K562 (cell line): Measurements from ENCODE around the gene LRRC4B. TPM values are rescaled to one million over a fixed set of nuclear protein-coding genes. Genes with fewer than 3 reads are reported as not detected.

ENCODE experiments used
- ATAC-seq: fragments of 200-7000 bp; cut with Tn5 transposase; 3 replicates; pipeline ENCODE4 v1.9.1; 2020; ENCODE audit warnings: moderate library complexity
- BruUV-seq: library from RNA; stranded (reverse); fragments of 400-500 nt; replicated peaks from 2 replicates; lab custom pipeline; 2021; lab: Mats Ljungman, UMichigan
- CTCF ChIA-PET: fragments of 300-600 bp; formaldehyde crosslinking; extraction: SDS; loops from one replicate; lab custom pipeline; 2021; ENCODE audit warnings: low intra/inter-chr PET ratio; lab: Yijun Ruan, JAX
- POLR2A ChIA-PET: fragments of 300-600, 350-650 bp; sonication (Branson Sonifier 250); formaldehyde crosslinking; extraction: SDS; loops from one replicate; lab custom pipeline; 2021; ENCODE audit warnings: antibody characterized with exemption, inconsistent platforms; lab: Yijun Ruan, JAX
- DNase-seq, 4 experiments: peaks; one replicate each; pipeline versions ENCODE4 v3.0.0 to v3.0.0-alpha.2; 2011 to 2018; ENCODE audit warnings: low spot score in 3 of 4, mixed read lengths in 3 of 4; ENCODE audit errors: extremely low read depth in 1 of 4
- FAIRE-seq: peaks from 2 replicates; lab custom pipeline; 2011; peaks lifted over from hg19 to GRCh38; lab: Jason Lieb, UNC
- H2AFZ ChIP-seq: 2 replicates; pipeline ENCODE4 v1.6.0; 2011; ENCODE audit warnings: low read depth, low read length, control low read depth, inconsistent platforms
- H3K27ac ChIP-seq: fragments of 200-600 bp; 3 replicates; pipeline ENCODE4 v1.8.0; 2011; ENCODE audit warnings: low read depth, mild to moderate bottlenecking, control low read depth, inconsistent platforms, low read length, moderate library complexity, mixed read lengths; ENCODE audit errors: extremely low read depth
- H3K27me3 ChIP-seq, 2 experiments: fragments of 300-600 bp in 1 of 2; 2 replicates in 1 of 2; 3 replicates in 1 of 2; pipeline versions ENCODE4 v1.6.0 to v1.8.0; 2011; ENCODE audit warnings: inconsistent platforms in 2 of 2, low read length in 2 of 2, mild to moderate bottlenecking in 1 of 2, mixed read lengths in 1 of 2, moderate library complexity in 1 of 2; ENCODE audit not compliant: control insufficient read depth in 2 of 2, insufficient read depth in 2 of 2
- H3K36me3 ChIP-seq: fragments of 300-600 bp; 3 replicates; pipeline ENCODE4 v1.8.0; 2011; ENCODE audit warnings: mild to moderate bottlenecking, low read length, inconsistent platforms; ENCODE audit not compliant: control insufficient read depth, insufficient read depth
- H3K4me1 ChIP-seq, 2 experiments: fragments of 200-600 bp in 1 of 2; replicated peaks in 1 of 2; 2 replicates in 1 of 2; 3 replicates in 1 of 2; pipeline versions ENCODE4 v1.5.1 to v1.8.0; 2011; ENCODE audit warnings: inconsistent platforms in 2 of 2, low read length in 2 of 2, mild to moderate bottlenecking in 1 of 2, mixed read lengths in 1 of 2, moderate library complexity in 1 of 2; ENCODE audit not compliant: control insufficient read depth in 2 of 2, insufficient read depth in 2 of 2
- H3K4me2 ChIP-seq: 2 replicates; pipeline ENCODE4 v1.6.1; 2011; ENCODE audit warnings: low read length, control low read depth, inconsistent platforms, mixed read lengths; ENCODE audit not compliant: insufficient read depth
- H3K4me3 ChIP-seq: fragments of 200-600 bp; sonication (generic), shearing (Covaris generic); 2 replicates; pipeline ENCODE4 v1.5.1; 2016; ENCODE audit warnings: control low read depth, inconsistent platforms
- H3K79me2 ChIP-seq: fragments of 200-600 bp; 3 replicates; pipeline ENCODE4 v1.8.0; 2011; ENCODE audit warnings: low read length, inconsistent platforms; ENCODE audit not compliant: control insufficient read depth, insufficient read depth
- H3K9ac ChIP-seq, 2 experiments: 2 replicates each; pipeline versions ENCODE4 v1.6.0 to v1.6.1; 2011; ENCODE audit warnings: low read depth in 2 of 2, low read length in 2 of 2, control low read depth in 1 of 2, inconsistent platforms in 1 of 2, mild to moderate bottlenecking in 1 of 2, mixed read lengths in 1 of 2; ENCODE audit not compliant: insufficient read depth in 1 of 2
- H3K9me1 ChIP-seq: one replicate; pipeline ENCODE4 v1.6.0; 2011; ENCODE audit warnings: inconsistent platforms, mild to moderate bottlenecking, low read length, moderate library complexity; ENCODE audit not compliant: control insufficient read depth, insufficient read depth
- H3K9me3 ChIP-seq: replicated peaks from 2 replicates; pipeline ENCODE4 v1.5.1; 2011; ENCODE audit warnings: low read depth, low read length, inconsistent platforms; ENCODE audit not compliant: control insufficient read depth, insufficient read depth
- H4K20me1 ChIP-seq: replicated peaks from 2 replicates; pipeline ENCODE4 v1.6.1; 2011; ENCODE audit warnings: low read length, inconsistent platforms, mixed read lengths; ENCODE audit not compliant: control insufficient read depth, insufficient read depth
- DACH1 ChIP-seq: fragments of 450-650 bp; IDR thresholded peaks from 2 replicates; pipeline ENCODE4 v1.6.1; 2018; ENCODE audit not compliant: partially characterized antibody
- EGR1 ChIP-seq: fragments of 450-650 bp; conservative IDR thresholded peaks from 2 replicates; pipeline ENCODE4 v1.6.1; 2017; ENCODE audit warnings: mild to moderate bottlenecking
- EP400 ChIP-seq: fragments of 450-650 bp; IDR thresholded peaks from 2 replicates; pipeline ENCODE4 v1.6.1; 2017; ENCODE audit warnings: antibody characterized with exemption, mild to moderate bottlenecking, moderate library complexity
- FOS ChIP-seq: IDR thresholded peaks from 3 replicates; pipeline ENCODE4 v1.6.1; 2011; ENCODE audit not compliant: insufficient read length; ENCODE audit errors: extremely low read depth
- GATAD2A ChIP-seq: fragments of 450-650 bp; IDR thresholded peaks from 2 replicates; pipeline ENCODE4 v1.6.1; 2017
- JUNB ChIP-seq: fragments of 450-650 bp; formaldehyde crosslinking; conservative IDR thresholded peaks from 2 replicates; pipeline ENCODE4 v1.4.0; 2020; ENCODE audit warnings: mild to moderate bottlenecking
- KDM1A ChIP-seq, 2 experiments: fragments of 450-650 bp; IDR thresholded peaks; 2 replicates each; pipeline ENCODE4 v1.6.1; 2016; ENCODE audit warnings: mild to moderate bottlenecking in 2 of 2
- MEF2D ChIP-seq: conservative IDR thresholded peaks from 2 replicates; pipeline ENCODE4 v1.6.1; 2016; ENCODE audit warnings: low read depth, missing genetic modification characterization, missing compliant biosample characterization
- NFE2 ChIP-seq: IDR thresholded peaks from 2 replicates; pipeline ENCODE4 v1.6.1; 2014; ENCODE audit warnings: antibody characterized with exemption, low read depth
- NRF1 ChIP-seq, 2 experiments: fragments of 450-650 bp; IDR thresholded peaks in 1 of 2; conservative IDR thresholded peaks in 1 of 2; 2 replicates each; pipeline ENCODE4 v1.6.1; 2014; ENCODE audit warnings: mild to moderate bottlenecking in 2 of 2
- PHF8 ChIP-seq: fragments of 200-600 bp; sonication (generic); IDR thresholded peaks from 2 replicates; pipeline ENCODE4 v1.6.1; 2012; ENCODE audit warnings: mixed run types, mild to moderate bottlenecking, inconsistent platforms, low read length, moderate library complexity, borderline replicate concordance
- SP2 ChIP-seq: IDR thresholded peaks from 2 replicates; pipeline ENCODE4 v1.6.1; 2011; ENCODE audit warnings: mild to moderate bottlenecking, low read depth, low read length, moderate library complexity; ENCODE audit not compliant: poor library complexity, severe bottlenecking; ENCODE audit errors: extremely low read depth
- ZNF124 ChIP-seq: sonication (generic); formaldehyde crosslinking; IDR thresholded peaks from 2 replicates; pipeline ENCODE4 v1.8.1; 2022; ENCODE audit warnings: missing genetic modification reagents
- WGBS: fragments of 100-300 bp; shearing (Covaris generic); methylation state at CpG from one replicate; pipeline ENCODE4 v1.1.6; 2016; ENCODE audit warnings: low coverage, mixed read lengths; ENCODE audit not compliant: insufficient coverage; ENCODE audit errors: missing lambda C conversion rate; 5-methylcytosine and 5-hydroxymethylcytosine counted together
- in situ Hi-C: fragments of 300-500 bp; cut with MboI; formaldehyde crosslinking; loops from 4 replicates; pipeline ENCODE4 v1.15.0; 2018; ENCODE audit warnings: inconsistent platforms, mixed read lengths
- intact Hi-C: fragments of 100-400 bp; cut with micrococcal nuclease; formaldehyde crosslinking; loops from 2 replicates; pipeline ENCODE4 v1.14.2; 2022
- polyA plus RNA-seq, 8 experiments: library from polyadenylated mRNA; depleted of rRNA in 4 of 8; stranded (reverse) in 5 of 8; unstranded in 3 of 8; fragments of >200 nt; fragmentation: Nextera tagmentation in 2 of 8; fragmentation: Illumina TruSeq in 1 of 8; extraction: Ambion mirVana in 2 of 8; extraction: Trizol in 1 of 8; gene quantifications; 2 replicates each; pipeline versions ENCODE4 v1.2.1 to v1.2.3, GENCODE V29; 2011 to 2014; ENCODE audit warnings: inconsistent platforms in 1 of 8, missing spikeins in 1 of 8
- total RNA-seq, 7 experiments: library from RNA; depleted of rRNA in 6 of 7; stranded (reverse); fragments of >200 nt in 6 of 7; fragmentation: Illumina TruSeq in 2 of 7; extraction: Trizol in 2 of 7; gene quantifications; 2 replicates each; pipeline versions ENCODE4 v1.2.1 to v1.2.3, GENCODE V29; 2011 to 2021; ENCODE audit warnings: low replicate concordance in 1 of 7
- TF ChIP-seq, protein P1 (sequence below): sonication (generic); formaldehyde crosslinking; IDR thresholded peaks from 2 replicates; pipeline ENCODE4 v1.8.1; 2023; ENCODE audit warnings: mild to moderate bottlenecking, missing genetic modification reagents
- TF ChIP-seq, protein P2 (sequence below): fragments of 200-800 bp; sonication (Bioruptor generic); IDR thresholded peaks from 2 replicates; pipeline ENCODE4 v1.6.1; 2017; ENCODE audit warnings: missing genetic modification characterization, missing compliant biosample characterization

The LRRC4B gene
- total and polyA plus RNA-seq, 9 of the 15 experiments (the other 6 are each of a cell fraction or from before 2014, with no cell fraction given): 0.18 to 9.6 (median 2.9) TPM; not detected in 2

DNA sequence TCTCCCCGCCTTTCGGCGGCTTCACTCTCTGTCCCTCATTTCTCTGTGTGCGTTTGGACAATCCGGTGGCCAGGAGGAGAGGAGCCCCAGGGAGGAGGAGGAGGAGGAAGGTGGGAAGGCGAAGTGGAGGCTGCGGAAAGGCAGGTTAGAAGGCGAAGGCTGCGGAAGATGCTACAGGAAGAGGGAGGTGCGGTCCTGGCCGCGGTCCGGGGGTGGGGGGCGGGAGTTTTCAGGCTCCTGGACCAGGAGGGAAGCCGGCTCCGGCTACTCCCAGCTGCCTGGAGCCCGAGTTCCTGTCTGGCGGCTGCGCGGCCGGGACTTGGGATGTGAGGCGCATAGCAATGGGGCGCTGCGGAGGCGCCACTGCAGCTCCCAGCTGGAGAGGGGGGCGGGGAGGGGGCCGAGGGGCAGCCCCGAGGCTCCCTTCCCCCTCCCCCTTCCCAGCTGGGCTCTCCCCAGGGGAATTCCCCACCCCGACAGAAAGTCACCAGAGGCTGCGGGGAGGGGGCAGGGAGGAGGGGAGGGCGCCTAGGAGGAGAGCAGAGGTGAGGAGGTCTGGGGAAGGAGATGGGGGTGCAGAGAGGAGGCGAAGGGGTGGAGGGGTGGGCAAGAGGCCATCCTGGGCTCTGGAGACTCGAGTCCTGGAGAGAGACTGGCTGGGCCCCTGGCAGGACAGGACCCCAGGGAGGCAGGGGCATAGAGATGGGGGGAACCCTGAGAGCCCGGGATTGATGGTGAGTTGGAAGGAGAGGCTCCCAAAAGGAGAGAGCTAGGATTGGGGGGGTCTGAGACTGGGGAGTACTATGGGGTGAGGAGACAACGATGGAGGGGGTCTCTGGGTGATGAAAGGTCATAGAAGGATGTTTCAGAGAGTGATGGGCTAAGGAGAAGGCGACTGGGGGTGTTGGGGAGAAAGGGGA is 2.0 kb downstream of the LRRC4B start:
- Histone ChIP-seq H3K9me3 (no peaks in the 10 kb centered on the region), H3K4me3 (no peak overlapping the region), H2AFZ (no peak overlapping the region), H3K9me1 (no peaks in the 10 kb centered on the region), H3K79me2 (no peaks in the 10 kb centered on the region), H3K4me1 (peaks cover 3 to 37% of the 10 kb centered on the region in 2 experiments; a peak in 4 of 5 replicates), H4K20me1 (no peaks in the 10 kb centered on the region), H3K9ac (no peak overlapping the region), H3K27me3 (peaks cover 0 to 17% of the 10 kb centered on the region in 2 experiments; a peak in 2 of 5 replicates), H3K27ac (no peak overlapping the region), H3K36me3 (no peaks in the 10 kb centered on the region), H3K4me2 (no peak overlapping the region)
- ChIA-PET POLR2A (no interaction called here), CTCF (no interaction called here)
- intact Hi-C loops (no loop called here), in situ Hi-C loops (no loop called here)
- TF ChIP-seq JUNB (CRISPR knock-in tag) (no peak), SP2 (no peak), DACH1 (no peak), PHF8 (no peak), NRF1 (conservative IDR thresholded peaks at IDR 0.05 in 1 of 2, IDR thresholded peaks at IDR 0.05 in 1 of 2) (0 out of 4 replicates have a peak, but pooled peaks have one; percentile 8 to 16), ZNF124 (CRISPR knock-in tag) (no peak), MEF2D (tag) (no peak), EP400 (no peak), GATAD2A (no peak), NFE2 (no peak), FOS (no peak), EGR1 (peak; percentile 56), KDM1A (IDR thresholded peaks at IDR 0.05) (no peak)
- TF ChIP-seq, protein P1, sequence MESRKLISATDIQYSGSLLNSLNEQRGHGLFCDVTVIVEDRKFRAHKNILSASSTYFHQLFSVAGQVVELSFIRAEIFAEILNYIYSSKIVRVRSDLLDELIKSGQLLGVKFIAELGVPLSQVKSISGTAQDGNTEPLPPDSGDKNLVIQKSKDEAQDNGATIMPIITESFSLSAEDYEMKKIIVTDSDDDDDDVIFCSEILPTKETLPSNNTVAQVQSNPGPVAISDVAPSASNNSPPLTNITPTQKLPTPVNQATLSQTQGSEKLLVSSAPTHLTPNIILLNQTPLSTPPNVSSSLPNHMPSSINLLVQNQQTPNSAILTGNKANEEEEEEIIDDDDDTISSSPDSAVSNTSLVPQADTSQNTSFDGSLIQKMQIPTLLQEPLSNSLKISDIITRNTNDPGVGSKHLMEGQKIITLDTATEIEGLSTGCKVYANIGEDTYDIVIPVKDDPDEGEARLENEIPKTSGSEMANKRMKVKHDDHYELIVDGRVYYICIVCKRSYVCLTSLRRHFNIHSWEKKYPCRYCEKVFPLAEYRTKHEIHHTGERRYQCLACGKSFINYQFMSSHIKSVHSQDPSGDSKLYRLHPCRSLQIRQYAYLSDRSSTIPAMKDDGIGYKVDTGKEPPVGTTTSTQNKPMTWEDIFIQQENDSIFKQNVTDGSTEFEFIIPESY: peak; percentile 16; the same call in 1 of the 2 replicates
- TF ChIP-seq, protein P2, sequence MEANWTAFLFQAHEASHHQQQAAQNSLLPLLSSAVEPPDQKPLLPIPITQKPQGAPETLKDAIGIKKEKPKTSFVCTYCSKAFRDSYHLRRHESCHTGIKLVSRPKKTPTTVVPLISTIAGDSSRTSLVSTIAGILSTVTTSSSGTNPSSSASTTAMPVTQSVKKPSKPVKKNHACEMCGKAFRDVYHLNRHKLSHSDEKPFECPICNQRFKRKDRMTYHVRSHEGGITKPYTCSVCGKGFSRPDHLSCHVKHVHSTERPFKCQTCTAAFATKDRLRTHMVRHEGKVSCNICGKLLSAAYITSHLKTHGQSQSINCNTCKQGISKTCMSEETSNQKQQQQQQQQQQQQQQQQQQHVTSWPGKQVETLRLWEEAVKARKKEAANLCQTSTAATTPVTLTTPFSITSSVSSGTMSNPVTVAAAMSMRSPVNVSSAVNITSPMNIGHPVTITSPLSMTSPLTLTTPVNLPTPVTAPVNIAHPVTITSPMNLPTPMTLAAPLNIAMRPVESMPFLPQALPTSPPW (CRISPR knock-in tag): peak; percentile 50; the same call in 1 of the 2 replicates
- FAIRE-seq (no peak), DNase-seq (no peak), ATAC-seq (no peak)
- BruUV-seq: no TSS peak
- WGBS: 20% methylated on average over 1 of the region's 36 CpGs
